ENCODE measurements around the gene MRI1. TPM values are rescaled to one million over a fixed set of nuclear protein-coding genes. Genes with fewer than 3 reads are reported as not detected.
"Not testable (repeated sequence)": the region's sequence is repeated elsewhere in the genome, so short reads cannot be mapped to it uniquely, and the experiment has no call there.

The MRI1 gene
- total RNA-seq, 6 experiments from 2014 or later: 14.5 to 30.5 (median 24.1) TPM

DNA sequence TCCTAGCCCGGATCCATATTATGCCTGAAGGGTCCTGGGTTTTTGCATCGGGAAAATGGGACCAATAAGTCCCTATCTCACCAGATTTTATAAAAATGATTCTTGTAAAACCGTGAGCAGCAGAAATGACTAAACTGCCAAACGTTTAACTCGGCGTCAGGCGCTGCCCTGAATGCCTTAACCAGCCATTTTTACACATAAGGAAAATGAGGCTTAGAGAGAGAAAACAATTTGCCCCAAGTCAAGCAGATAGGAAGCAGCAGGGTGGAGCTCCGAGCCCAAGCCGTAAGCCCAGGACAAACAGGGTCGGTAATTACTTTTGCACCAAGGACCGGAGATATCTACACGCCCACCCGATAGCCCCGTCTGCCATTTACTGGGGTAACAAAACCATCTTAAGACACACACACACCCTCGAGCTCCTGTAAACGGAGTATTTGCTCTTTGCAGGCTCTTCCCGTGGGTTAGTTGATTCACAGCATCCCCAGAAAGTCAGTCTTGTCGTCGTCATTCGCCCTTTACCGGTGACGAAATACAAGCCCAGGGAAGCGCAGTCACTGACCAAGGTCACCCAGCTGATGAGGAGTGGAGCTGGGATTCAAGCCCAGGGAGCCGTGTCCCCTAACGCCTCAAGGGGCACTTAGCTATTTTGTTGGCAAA, 16.0 kb upstream of the MRI1 start:
- ATAC-seq (no peak), DNase-seq (no peak)
- intact Hi-C loops (cut with DNase I): no loop called here
- Histone ChIP-seq H3K27me3 (no peaks in the 10 kb centered on the region), H3K4me1 (peaks cover 0 to 13% (median 3%) of the 10 kb centered on the region in 4 donors), H3K36me3 (peaks cover 0 to 18% (median 0%) of the 10 kb centered on the region in 4 donors), H3K27ac (peak overlapping the region; percentile 75 to 93 (median 82)), H3K9me3 (no peaks in the 10 kb centered on the region), H3K4me3 (peak overlapping the region; percentile 79 to 95 (median 90))
- TF ChIP-seq POLR2A (IDR thresholded peaks at IDR 0.05): no peak
- TF ChIP-seq, protein P1, sequence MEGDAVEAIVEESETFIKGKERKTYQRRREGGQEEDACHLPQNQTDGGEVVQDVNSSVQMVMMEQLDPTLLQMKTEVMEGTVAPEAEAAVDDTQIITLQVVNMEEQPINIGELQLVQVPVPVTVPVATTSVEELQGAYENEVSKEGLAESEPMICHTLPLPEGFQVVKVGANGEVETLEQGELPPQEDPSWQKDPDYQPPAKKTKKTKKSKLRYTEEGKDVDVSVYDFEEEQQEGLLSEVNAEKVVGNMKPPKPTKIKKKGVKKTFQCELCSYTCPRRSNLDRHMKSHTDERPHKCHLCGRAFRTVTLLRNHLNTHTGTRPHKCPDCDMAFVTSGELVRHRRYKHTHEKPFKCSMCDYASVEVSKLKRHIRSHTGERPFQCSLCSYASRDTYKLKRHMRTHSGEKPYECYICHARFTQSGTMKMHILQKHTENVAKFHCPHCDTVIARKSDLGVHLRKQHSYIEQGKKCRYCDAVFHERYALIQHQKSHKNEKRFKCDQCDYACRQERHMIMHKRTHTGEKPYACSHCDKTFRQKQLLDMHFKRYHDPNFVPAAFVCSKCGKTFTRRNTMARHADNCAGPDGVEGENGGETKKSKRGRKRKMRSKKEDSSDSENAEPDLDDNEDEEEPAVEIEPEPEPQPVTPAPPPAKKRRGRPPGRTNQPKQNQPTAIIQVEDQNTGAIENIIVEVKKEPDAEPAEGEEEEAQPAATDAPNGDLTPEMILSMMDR (IDR thresholded peaks at IDR 0.05): no peak
- 2% methylated on average over 25 of the region's 25 CpGs for WGBS (ENCODE audit: insufficient coverage, low coverage, low lambda C conversion rate, missing lambda C conversion rate)

DNA sequence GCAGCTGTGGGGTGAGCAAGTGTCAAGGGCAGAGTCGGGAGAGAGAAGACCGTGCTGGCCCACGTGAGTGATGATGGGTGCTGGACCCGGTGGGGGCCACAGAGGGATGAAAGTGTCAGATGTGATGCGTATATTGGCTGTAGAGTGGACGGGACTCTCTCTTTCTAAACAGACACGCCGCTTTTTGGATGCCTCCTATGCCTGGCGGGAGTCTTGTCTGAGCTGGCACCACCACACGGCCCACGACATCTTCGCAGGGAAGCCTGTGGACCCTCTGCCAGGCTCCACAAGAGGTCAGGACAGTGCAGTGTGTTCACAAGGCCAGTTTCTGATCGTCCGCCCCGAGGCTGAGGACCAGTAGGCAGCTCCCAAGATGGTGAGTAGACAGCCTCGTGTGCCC, 12.9 kb upstream of the MRI1 start:
- ATAC-seq: no peak
- no peaks in the 10 kb centered on the region for H3K9me3 ChIP-seq

DNA sequence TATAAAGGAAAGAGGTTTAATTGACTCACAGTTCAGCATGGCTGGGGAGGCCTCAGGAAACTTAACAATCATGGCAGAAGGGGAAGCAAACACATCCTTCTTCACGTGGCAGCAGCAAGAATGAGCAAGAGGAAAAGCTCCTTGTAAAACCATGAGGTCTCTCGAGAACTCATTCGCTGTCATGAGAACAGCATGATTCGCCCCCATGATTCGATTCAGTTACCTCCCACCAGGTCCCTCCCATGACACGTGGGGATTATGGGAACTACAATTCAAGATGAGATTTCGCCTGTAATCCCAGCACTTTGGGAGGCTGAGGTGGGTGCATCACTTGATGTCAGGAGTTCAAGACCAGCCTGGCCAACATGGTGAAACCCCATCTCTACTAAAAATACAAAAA, 10.7 kb upstream of the MRI1 start:
- WGBS (ENCODE audit: insufficient coverage, low coverage, low lambda C conversion rate, missing lambda C conversion rate): 100% methylated on average over 1 of the region's 7 CpGs
- H3K9me3 ChIP-seq; H3K27me3 ChIP-seq; DNase-seq; H3K4me1 ChIP-seq; ATAC-seq; H3K27ac ChIP-seq; H3K4me3 ChIP-seq; intact Hi-C loops (cut with DNase I): not testable (repeated sequence)
- peaks cover 10 to 65% (median 23%) of the 10 kb centered on the region in 4 donors for H3K36me3 ChIP-seq

More for the DNA sequence above, 12.9 kb upstream of the MRI1 start:
- DNase-seq: no peak
- Histone ChIP-seq H3K4me1 (peaks cover 0 to 13% (median 3%) of the 10 kb centered on the region in 4 donors), H3K27me3 (no peaks in the 10 kb centered on the region), H3K4me3 (no peak overlapping the region), H3K36me3 (peaks cover 10 to 46% (median 15%) of the 10 kb centered on the region in 4 donors), H3K27ac (no peak overlapping the region)
- WGBS (ENCODE audit: insufficient coverage, low coverage, low lambda C conversion rate, missing lambda C conversion rate): 86% methylated on average over 2 of the region's 16 CpGs
- intact Hi-C loops (cut with DNase I): no loop called here
- TF ChIP-seq POLR2A (IDR thresholded peaks at IDR 0.05): no peak
- TF ChIP-seq, protein P1 (IDR thresholded peaks at IDR 0.05): no peak

DNA sequence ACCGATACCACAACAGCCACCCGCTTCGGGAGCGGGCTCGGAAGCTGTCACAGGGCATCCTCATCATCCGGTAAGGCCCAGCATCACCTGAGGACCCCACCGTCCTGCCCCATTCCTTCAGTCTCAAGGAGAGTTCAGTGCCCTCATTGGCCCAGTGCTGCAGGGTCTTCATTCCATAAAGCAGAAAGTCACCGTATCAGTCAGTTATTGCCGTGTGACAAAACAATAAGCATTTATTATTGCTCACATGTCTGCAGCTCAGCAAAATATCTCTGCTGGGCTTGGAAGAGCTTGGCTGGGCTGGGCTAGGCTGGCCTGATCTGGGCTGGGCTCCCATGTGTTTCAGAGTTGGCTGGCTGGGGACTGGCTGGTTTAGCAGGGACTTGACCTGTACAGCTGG, 8.1 kb upstream of the MRI1 start:
- ATAC-seq: no peak
- Histone ChIP-seq H3K27me3 (no peaks in the 10 kb centered on the region), H3K4me3 (no peak overlapping the region), H3K36me3 (peaks cover 16 to 83% (median 29%) of the 10 kb centered on the region in 4 donors), H3K9me3 (no peaks in the 10 kb centered on the region), H3K4me1 (no peaks in the 10 kb centered on the region), H3K27ac (no peak overlapping the region)
- no peak for DNase-seq
- WGBS (ENCODE audit: insufficient coverage, low coverage, low lambda C conversion rate, missing lambda C conversion rate): 93% methylated on average over 6 of the region's 9 CpGs
- TF ChIP-seq, protein P1 (IDR thresholded peaks at IDR 0.05): no peak
- TF ChIP-seq POLR2A (IDR thresholded peaks at IDR 0.05): no peak
- intact Hi-C loops (cut with DNase I): no loop called here

Measured in right lobe of liver (tissue), 6 donors.